Measurements from ENCODE around the gene RPL36A.

Gene RPL36A

DNA sequence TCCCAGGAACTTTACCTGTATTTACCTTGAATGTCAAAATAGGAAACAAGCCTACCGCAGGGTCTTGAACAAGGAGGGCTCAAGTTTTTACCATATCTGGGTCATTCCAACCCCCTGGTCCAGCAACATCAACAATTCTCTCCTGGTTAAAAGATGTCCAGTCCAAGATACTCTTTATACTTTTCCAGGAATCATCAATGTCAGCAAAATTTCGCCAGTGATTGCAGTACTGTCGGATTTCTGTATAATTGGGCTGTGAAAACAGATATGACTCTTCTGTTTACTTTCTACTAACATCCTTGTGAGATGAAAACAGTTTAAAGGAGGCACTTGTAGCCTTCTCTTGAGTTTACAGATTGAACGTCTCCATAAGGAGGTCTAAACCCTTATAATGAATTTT is 7.9 kb downstream of the RPL36A start:
- H3K4ac ChIP-seq (ENCODE audit: low read depth, low read length), result no peak overlapping the region
- H3K9ac ChIP-seq (ENCODE audit: low read length), result no peak overlapping the region
- no CpG with 5 or more reads among the region's 4 CpGs for WGBS (ENCODE audit: extremely low coverage, insufficient coverage, insufficient read length)
- no peak overlapping the region for H2AFZ ChIP-seq (ENCODE audit: insufficient read depth, low read length, poor library complexity)
- no peaks in the 10 kb centered on the region for H3K9me3 ChIP-seq (ENCODE audit: insufficient read depth, low read depth, low read length)
- H3K79me2 ChIP-seq (ENCODE audit: control insufficient read depth, insufficient read depth, low read length, poor library complexity), result no peaks in the 10 kb centered on the region
- H2BK12ac ChIP-seq (ENCODE audit: low read length), result no peak overlapping the region
- no peak for DNase-seq
- no peak overlapping the region for H3K4me3 ChIP-seq (ENCODE audit: low read depth, low read length)
- no peak overlapping the region for H4K8ac ChIP-seq (ENCODE audit: low read depth, low read length)
- no peak overlapping the region for H3K14ac ChIP-seq (ENCODE audit: low read length)
- H3K23ac ChIP-seq (ENCODE audit: low read length), result no peak overlapping the region
- H3K27me3 ChIP-seq (ENCODE audit: insufficient read depth, low read length), result no peaks in the 10 kb centered on the region
- H2BK120ac ChIP-seq (ENCODE audit: insufficient read depth, low read length, poor library complexity), result no peak overlapping the region
- H2AK5ac ChIP-seq (ENCODE audit: low read length), result no peak overlapping the region
- no peaks in the 10 kb centered on the region for H3K4me1 ChIP-seq (ENCODE audit: control insufficient read depth in 1 of 2, insufficient read depth in 2 of 2, low read length in 2 of 2)
- H3K4me2 ChIP-seq (ENCODE audit: low read length), result no peak overlapping the region
- peaks cover 6 to 8% of the 10 kb centered on the region in 2 experiments for H3K36me3 ChIP-seq (ENCODE audit: control insufficient read depth in 1 of 2, insufficient read depth in 2 of 2, low read length in 2 of 2)
- no peaks in the 10 kb centered on the region for H3K79me1 ChIP-seq (ENCODE audit: low read length)
- no peak overlapping the region for H4K12ac ChIP-seq (ENCODE audit: low read depth, low read length)
- H3K27ac ChIP-seq (ENCODE audit: low read depth, low read length), result no peak overlapping the region
- no peak overlapping the region for H4K91ac ChIP-seq (ENCODE audit: low read depth, low read length)
- no peak overlapping the region for H3K18ac ChIP-seq (ENCODE audit: low read length)
- no peak overlapping the region for H2BK5ac ChIP-seq (ENCODE audit: low read depth, low read length, poor library complexity)

DNA sequence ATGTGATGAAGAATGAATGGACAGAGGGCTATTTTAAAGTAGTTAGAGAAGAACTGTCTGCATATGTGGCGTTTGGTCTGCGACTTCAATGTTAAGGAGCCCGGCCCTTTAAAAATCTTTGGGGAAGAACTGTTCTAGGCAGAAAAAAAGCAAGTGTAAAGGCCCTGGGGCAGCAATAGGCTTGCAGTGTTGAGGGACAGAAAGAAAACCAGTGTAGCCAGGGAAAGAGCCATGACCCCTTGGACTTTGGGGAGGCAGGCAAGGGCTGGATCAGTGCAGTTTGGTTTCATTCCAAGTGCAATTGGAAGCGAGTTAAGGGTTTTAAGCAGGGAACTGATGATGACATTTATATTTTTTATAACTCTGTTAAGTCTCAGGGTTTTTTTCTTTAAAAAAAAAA is 9.0 kb downstream of the RPL36A start:
- no CpG with 5 or more reads among the region's 4 CpGs for WGBS (ENCODE audit: extremely low coverage, insufficient coverage, insufficient read length)
- Histone ChIP-seq H3K4ac (ENCODE audit: low read depth, low read length) (no peak overlapping the region), H3K79me2 (ENCODE audit: control insufficient read depth, insufficient read depth, low read length, poor library complexity) (no peaks in the 10 kb centered on the region), H3K4me3 (ENCODE audit: low read depth, low read length) (no peak overlapping the region), H4K12ac (ENCODE audit: low read depth, low read length) (no peak overlapping the region), H4K8ac (ENCODE audit: low read depth, low read length) (no peak overlapping the region), H3K4me2 (ENCODE audit: low read length) (no peak overlapping the region), H3K36me3 (ENCODE audit: control insufficient read depth in 1 of 2, insufficient read depth in 2 of 2, low read length in 2 of 2) (peaks cover 1 to 7% of the 10 kb centered on the region in 2 experiments), H3K9ac (ENCODE audit: low read length) (no peak overlapping the region), H3K79me1 (ENCODE audit: low read length) (no peaks in the 10 kb centered on the region), H2AFZ (ENCODE audit: insufficient read depth, low read length, poor library complexity) (no peak overlapping the region), H2BK5ac (ENCODE audit: low read depth, low read length, poor library complexity) (no peak overlapping the region), H3K14ac (ENCODE audit: low read length) (no peak overlapping the region), H4K91ac (ENCODE audit: low read depth, low read length) (no peak overlapping the region), H3K27me3 (ENCODE audit: insufficient read depth, low read length) (no peaks in the 10 kb centered on the region), H3K4me1 (ENCODE audit: control insufficient read depth in 1 of 2, insufficient read depth in 2 of 2, low read length in 2 of 2) (no peaks in the 10 kb centered on the region), H3K27ac (ENCODE audit: low read depth, low read length) (no peak overlapping the region), H3K18ac (ENCODE audit: low read length) (no peak overlapping the region), H3K23ac (ENCODE audit: low read length) (no peak overlapping the region), H2AK5ac (ENCODE audit: low read length) (no peak overlapping the region), H2BK12ac (ENCODE audit: low read length) (no peak overlapping the region), H3K9me3 (ENCODE audit: insufficient read depth, low read depth, low read length) (no peaks in the 10 kb centered on the region), H2BK120ac (ENCODE audit: insufficient read depth, low read length, poor library complexity) (no peak overlapping the region)
- no peak for DNase-seq

DNA sequence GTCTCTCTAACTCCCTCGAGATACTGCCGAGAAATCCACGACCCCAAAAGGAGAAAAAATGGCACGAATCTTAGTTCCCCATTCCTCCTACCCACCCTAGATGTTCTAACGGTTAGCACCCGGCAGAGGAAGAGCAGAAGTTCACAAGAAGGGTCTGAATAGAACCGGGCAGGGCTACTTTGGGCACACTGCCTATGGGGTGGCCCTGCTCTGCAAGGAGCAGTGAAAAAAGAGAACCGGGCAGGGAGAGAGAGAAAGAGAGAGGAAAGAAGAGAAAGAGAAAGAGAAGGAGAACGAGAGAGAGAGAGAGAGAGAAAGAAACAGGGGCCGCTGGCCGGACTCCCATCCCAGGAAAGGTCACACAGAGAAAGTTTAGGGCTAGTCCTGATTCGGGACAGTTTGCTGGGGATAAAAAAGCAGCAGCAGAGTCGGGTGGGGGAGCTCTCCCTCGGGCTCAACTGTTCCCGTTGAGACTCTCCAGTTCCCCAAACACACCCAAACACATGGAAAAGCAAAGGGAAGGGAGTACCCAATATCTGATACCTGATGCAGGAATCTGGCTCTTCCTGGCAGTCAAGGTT is 16.4 kb downstream of the RPL36A start:
- Histone ChIP-seq H3K79me1 (ENCODE audit: low read length) (peaks cover 2% of the 10 kb centered on the region), H3K27ac (ENCODE audit: low read depth, low read length) (peak overlapping the region; percentile 70), H3K4me3 (ENCODE audit: low read depth, low read length) (peak overlapping the region; percentile 88), H2AFZ (ENCODE audit: insufficient read depth, low read length, poor library complexity) (peak overlapping the region; percentile 35), H2BK5ac (ENCODE audit: low read depth, low read length, poor library complexity) (peak overlapping the region; percentile 46), H2BK12ac (ENCODE audit: low read length) (no peak overlapping the region), H4K12ac (ENCODE audit: low read depth, low read length) (peak overlapping the region; percentile 18), H2AK5ac (ENCODE audit: low read length) (no peak overlapping the region), H3K14ac (ENCODE audit: low read length) (no peak overlapping the region), H3K27me3 (ENCODE audit: insufficient read depth, low read length) (no peaks in the 10 kb centered on the region), H4K8ac (ENCODE audit: low read depth, low read length) (peak overlapping the region; percentile 7), H3K36me3 (ENCODE audit: control insufficient read depth in 1 of 2, insufficient read depth in 2 of 2, low read length in 2 of 2) (peaks cover 7 to 9% of the 10 kb centered on the region in 2 experiments), H3K4me2 (ENCODE audit: low read length) (peak overlapping the region; percentile 93), H3K18ac (ENCODE audit: low read length) (no peak overlapping the region), H4K91ac (ENCODE audit: low read depth, low read length) (peak overlapping the region; percentile 13), H3K4me1 (ENCODE audit: control insufficient read depth in 1 of 2, insufficient read depth in 2 of 2, low read length in 2 of 2) (no peaks in the 10 kb centered on the region), H3K9me3 (ENCODE audit: insufficient read depth, low read depth, low read length) (no peaks in the 10 kb centered on the region), H3K9ac (ENCODE audit: low read length) (peak overlapping the region; percentile 90), H3K4ac (ENCODE audit: low read depth, low read length) (no peak overlapping the region), H2BK120ac (ENCODE audit: insufficient read depth, low read length, poor library complexity) (no peak overlapping the region), H3K23ac (ENCODE audit: low read length) (no peak overlapping the region), H3K79me2 (ENCODE audit: control insufficient read depth, insufficient read depth, low read length, poor library complexity) (peaks cover 4% of the 10 kb centered on the region)
- WGBS (ENCODE audit: extremely low coverage, insufficient coverage, insufficient read length), result no CpG with 5 or more reads among the region's 15 CpGs
- DNase-seq, result no peak

DNA sequence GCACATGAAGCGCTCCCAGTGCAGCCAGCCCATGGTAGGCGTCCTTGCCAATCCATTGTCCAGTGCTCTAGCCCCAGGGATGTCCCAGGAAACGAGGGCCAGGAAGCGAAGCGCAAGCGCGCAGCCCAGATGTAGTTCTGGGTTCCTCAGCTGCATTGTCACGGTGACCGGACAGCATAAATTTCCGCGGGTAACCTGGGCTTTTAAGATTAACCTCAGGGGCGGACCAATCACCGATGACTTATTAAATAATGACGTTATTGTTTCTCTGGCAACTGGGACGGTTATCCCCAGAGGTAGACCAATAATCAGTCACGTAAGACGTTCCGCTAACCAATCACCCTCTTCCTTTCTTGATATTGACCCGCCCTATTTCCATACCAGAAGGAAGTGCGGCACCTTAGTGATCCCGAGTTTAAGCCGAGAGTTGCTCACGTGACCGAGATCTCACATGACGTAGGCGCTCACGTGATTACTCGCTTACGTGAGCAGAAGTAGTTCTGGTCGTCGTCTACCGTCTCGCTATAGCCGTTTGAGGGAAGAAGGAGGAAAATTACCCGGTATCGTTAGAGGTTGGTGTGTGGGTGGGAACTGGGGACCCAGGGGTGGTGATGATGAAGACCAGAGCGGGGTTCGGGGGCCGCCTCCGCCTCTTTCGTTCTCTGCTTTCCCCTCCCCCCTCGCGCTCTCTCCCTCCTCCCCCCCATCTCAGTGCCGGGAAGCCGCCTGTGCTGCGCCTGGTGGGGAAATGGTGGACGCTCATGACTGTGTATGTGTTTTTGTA is 17.1 kb downstream of the RPL36A start, which contains the start of the genes GLA and HNRNPH2:
Gene GLA, minus strand, starts transcription at position 178 of the 784 bp plus-strand sequence. Its CDS starts 22 bp downstream, at position 156.
Gene HNRNPH2, plus strand, starts transcription at position 475 of the 784 bp plus-strand sequence. CDS start 3,767 bp downstream, outside the sequence.
- peak within 1 kb of the TSS; percentile 90 for H4K8ac ChIP-seq (ENCODE audit: low read depth, low read length)
- H3K9me3 ChIP-seq (ENCODE audit: insufficient read depth, low read depth, low read length), result no peaks in the 10 kb centered on the region
- peaks cover 2% of the 10 kb centered on the region for H3K79me1 ChIP-seq (ENCODE audit: low read length)
- H3K4me1 ChIP-seq (ENCODE audit: control insufficient read depth in 1 of 2, insufficient read depth in 2 of 2, low read length in 2 of 2), result no peaks in the 10 kb centered on the region
- peak within 1 kb of the TSS; percentile 89 for H3K18ac ChIP-seq (ENCODE audit: low read length)
- H3K4me3 ChIP-seq (ENCODE audit: low read depth, low read length), result peak within 1 kb of the TSS; percentile 88
- no CpG with 5 or more reads among the region's 47 CpGs for WGBS (ENCODE audit: extremely low coverage, insufficient coverage, insufficient read length)
- DNase-seq, result peak; percentile 92 to 97
- H4K91ac ChIP-seq (ENCODE audit: low read depth, low read length), result peak within 1 kb of the TSS; percentile 69
- H2BK5ac ChIP-seq (ENCODE audit: low read depth, low read length, poor library complexity), result peak within 1 kb of the TSS; percentile 90
- H3K4me2 ChIP-seq (ENCODE audit: low read length), result peak within 1 kb of the TSS; percentile 93
- H3K4ac ChIP-seq (ENCODE audit: low read depth, low read length), result peak within 1 kb of the TSS; percentile 46
- no peak within 1 kb of the TSS for H3K23ac ChIP-seq (ENCODE audit: low read length)
- peak within 1 kb of the TSS; percentile 79 for H3K14ac ChIP-seq (ENCODE audit: low read length)
- no peak within 1 kb of the TSS for H2BK12ac ChIP-seq (ENCODE audit: low read length)
- peaks cover 4% of the 10 kb centered on the region for H3K79me2 ChIP-seq (ENCODE audit: control insufficient read depth, insufficient read depth, low read length, poor library complexity)
- peak within 1 kb of the TSS; percentile 77 for H4K12ac ChIP-seq (ENCODE audit: low read depth, low read length)
- peak within 1 kb of the TSS; percentile 85 for H3K27ac ChIP-seq (ENCODE audit: low read depth, low read length)
- peaks cover 10 to 16% of the 10 kb centered on the region in 2 experiments for H3K36me3 ChIP-seq (ENCODE audit: control insufficient read depth in 1 of 2, insufficient read depth in 2 of 2, low read length in 2 of 2)
- H2AFZ ChIP-seq (ENCODE audit: insufficient read depth, low read length, poor library complexity), result peak within 1 kb of the TSS; percentile 35
- no peak within 1 kb of the TSS for H2AK5ac ChIP-seq (ENCODE audit: low read length)
- H3K27me3 ChIP-seq (ENCODE audit: insufficient read depth, low read length), result no peaks in the 10 kb centered on the region
- H2BK120ac ChIP-seq (ENCODE audit: insufficient read depth, low read length, poor library complexity), result peak within 1 kb of the TSS; percentile 49
- H3K9ac ChIP-seq (ENCODE audit: low read length), result peak within 1 kb of the TSS; percentile 90
